Activated T-helper 1 cell treated with anti-CD3 and anti-CD28 coated beads, Interleukin-12 subunit alpha, Interleukin-12 subunit beta, Interleukin-2, Interleukin-4 antibody, amounts not matched to agents 30 ng/mL and 10 ng/mL and 1 ng/mL, durations not matched to agents 14 hours and 24 hours and 36 hours (primary cell): ENCODE measurements around the gene MSTN. TPM values are rescaled to one million over a fixed set of nuclear protein-coding genes. Genes with fewer than 3 reads are reported as not detected.
A peak's percentile ranks its signal among the peaks of the same experiment; 100 is the strongest.

Experiments
- DNase-seq: peaks from one replicate; pipeline ENCODE4 v3.0.0; 2021; ENCODE audit warnings: low spot score
- H3K27ac Mint-ChIP-seq: one replicate; pipeline ENCODE4 v1.8.0; 2021; ENCODE audit warnings: mild to moderate bottlenecking, mixed read lengths
- H3K27me3 Mint-ChIP-seq: one replicate; pipeline ENCODE4 v1.8.0; 2022; ENCODE audit warnings: mild to moderate bottlenecking, moderate library complexity, mixed read lengths; ENCODE audit not compliant: insufficient read depth
- H3K36me3 Mint-ChIP-seq: one replicate; pipeline ENCODE4 v1.8.0; 2021; ENCODE audit warnings: low read depth, mixed read lengths
- H3K4me1 Mint-ChIP-seq: one replicate; pipeline ENCODE4 v1.8.0; 2021; ENCODE audit warnings: low read depth, mixed read lengths
- H3K4me3 Mint-ChIP-seq: one replicate; pipeline ENCODE4 v1.8.0; 2021; ENCODE audit warnings: mild to moderate bottlenecking, moderate library complexity, mixed read lengths
- H3K9me3 Mint-ChIP-seq: one replicate; pipeline ENCODE4 v1.8.0; 2021; ENCODE audit warnings: mixed read lengths
- intact Hi-C: fragments of 100-400 bp; cut with micrococcal nuclease; formaldehyde crosslinking; loops from one replicate; pipeline ENCODE4 v1.15.1; 2024
- total RNA-seq: library from RNA; stranded (reverse); gene quantifications from 2 replicates; pipeline ENCODE4 v1.2.3, GENCODE V29; 2022

MSTN gene
- total RNA-seq, 1 donor from 2014 or later = not detected

GRCh38 chr2:190088917-190089316 lies 26.4 kb upstream of the MSTN start:
- no peaks in the 10 kb centered on the region for H3K9me3 Mint-ChIP-seq
- no peaks in the 10 kb centered on the region for H3K4me1 Mint-ChIP-seq
- no peak overlapping the region for H3K4me3 Mint-ChIP-seq
- no peaks in the 10 kb centered on the region for H3K27me3 Mint-ChIP-seq
- DNase-seq = peak; percentile 14
- H3K36me3 Mint-ChIP-seq = no peaks in the 10 kb centered on the region
- no peak overlapping the region for H3K27ac Mint-ChIP-seq
- intact Hi-C loops = loop anchor here (1.0 to 10.0 kb wide), 5 partner anchors 188 to 716 kb away; no protein-coding TSS in a partner anchor

GRCh38 chr2:190084704-190085103 lies 22.2 kb upstream of the MSTN start:
- Mint-ChIP-seq H3K27me3 (peaks cover 4% of the 10 kb centered on the region), H3K27ac (no peak overlapping the region), H3K4me3 (no peak overlapping the region), H3K36me3 (no peaks in the 10 kb centered on the region), H3K9me3 (no peaks in the 10 kb centered on the region), H3K4me1 (no peaks in the 10 kb centered on the region)
- DNase-seq = no peak
- intact Hi-C loops = loop anchor here (10.0 kb wide), 1 partner anchor 430 kb away; no protein-coding TSS in a partner anchor

- Mint-ChIP-seq H3K9me3 (no peaks in the 10 kb centered on the region), H3K27ac (no peak overlapping the region), H3K27me3 (peaks cover 15% of the 10 kb centered on the region), H3K4me1 (no peaks in the 10 kb centered on the region), H3K36me3 (no peaks in the 10 kb centered on the region), H3K4me3 (no peak overlapping the region)
- DNase-seq = no peak
- intact Hi-C loops = loop anchor here (10.0 kb wide), 1 partner anchor 433 kb away; no protein-coding TSS in a partner anchor
These were observed 19.6 kb upstream of the MSTN start for GRCh38 chr2:190082118-190082517.

- H3K27ac Mint-ChIP-seq = no peak overlapping the region
- no peak for DNase-seq
- intact Hi-C loops = loop anchor here (10.0 kb wide), 1 partner anchor 434 kb away; no protein-coding TSS in a partner anchor
- no peak overlapping the region for H3K4me3 Mint-ChIP-seq
- no peaks in the 10 kb centered on the region for H3K36me3 Mint-ChIP-seq
- H3K27me3 Mint-ChIP-seq = peaks cover 17% of the 10 kb centered on the region
- H3K9me3 Mint-ChIP-seq = no peaks in the 10 kb centered on the region
- H3K4me1 Mint-ChIP-seq = no peaks in the 10 kb centered on the region
These were observed 18.1 kb upstream of the MSTN start for GRCh38 chr2:190080527-190081049.

GRCh38 chr2:190079160-190079559 lies 16.6 kb upstream of the MSTN start:
- H3K4me1 Mint-ChIP-seq = no peaks in the 10 kb centered on the region
- no peaks in the 10 kb centered on the region for H3K9me3 Mint-ChIP-seq
- DNase-seq = no peak
- H3K36me3 Mint-ChIP-seq = no peaks in the 10 kb centered on the region
- H3K27ac Mint-ChIP-seq = no peak overlapping the region
- intact Hi-C loops = no loop called here
- peaks cover 24% of the 10 kb centered on the region for H3K27me3 Mint-ChIP-seq
- no peak overlapping the region for H3K4me3 Mint-ChIP-seq

GRCh38 chr2:190075623-190076022 lies 13.1 kb upstream of the MSTN start:
- Mint-ChIP-seq H3K9me3 (no peaks in the 10 kb centered on the region), H3K36me3 (no peaks in the 10 kb centered on the region), H3K27me3 (peaks cover 28% of the 10 kb centered on the region), H3K27ac (no peak overlapping the region), H3K4me3 (no peak overlapping the region), H3K4me1 (no peaks in the 10 kb centered on the region)
- DNase-seq = no peak
- intact Hi-C loops = no loop called here

GRCh38 chr2:190069936-190070696 lies 7.6 kb upstream of the MSTN start:
- no peaks in the 10 kb centered on the region for H3K4me1 Mint-ChIP-seq
- H3K4me3 Mint-ChIP-seq = no peak overlapping the region
- no peak overlapping the region for H3K27ac Mint-ChIP-seq
- no peaks in the 10 kb centered on the region for H3K9me3 Mint-ChIP-seq
- no peaks in the 10 kb centered on the region for H3K36me3 Mint-ChIP-seq
- DNase-seq = no peak
- intact Hi-C loops = loop anchor here (1.0 kb wide), 3 partner anchors 272 to 409 kb away; partner anchors contain the start of gene ASNSD1
- peaks cover 8% of the 10 kb centered on the region for H3K27me3 Mint-ChIP-seq

- H3K4me1 Mint-ChIP-seq = no peaks in the 10 kb centered on the region
- no peaks in the 10 kb centered on the region for H3K9me3 Mint-ChIP-seq
- no peaks in the 10 kb centered on the region for H3K36me3 Mint-ChIP-seq
- intact Hi-C loops = no loop called here
- no peak overlapping the region for H3K4me3 Mint-ChIP-seq
- H3K27me3 Mint-ChIP-seq = peaks cover 6% of the 10 kb centered on the region
- H3K27ac Mint-ChIP-seq = no peak overlapping the region
- no peak for DNase-seq
These were observed 6.2 kb upstream of the MSTN start for GRCh38 chr2:190068764-190069163.

GRCh38 chr2:190065839-190066238 lies 3.3 kb upstream of the MSTN start:
- no peak overlapping the region for H3K4me3 Mint-ChIP-seq
- intact Hi-C loops = no loop called here
- DNase-seq = no peak
- no peak overlapping the region for H3K27ac Mint-ChIP-seq
- H3K27me3 Mint-ChIP-seq = no peaks in the 10 kb centered on the region
- H3K9me3 Mint-ChIP-seq = no peaks in the 10 kb centered on the region
- no peaks in the 10 kb centered on the region for H3K4me1 Mint-ChIP-seq
- no peaks in the 10 kb centered on the region for H3K36me3 Mint-ChIP-seq

- Mint-ChIP-seq H3K9me3 (no peaks in the 10 kb centered on the region), H3K27me3 (no peaks in the 10 kb centered on the region), H3K27ac (no peak overlapping the region), H3K4me1 (no peaks in the 10 kb centered on the region), H3K36me3 (no peaks in the 10 kb centered on the region), H3K4me3 (no peak overlapping the region)
- intact Hi-C loops = no loop called here
- no peak for DNase-seq
These were observed 1.1 kb upstream of the MSTN start for GRCh38 chr2:190063624-190064023.

- no peaks in the 10 kb centered on the region for H3K4me1 Mint-ChIP-seq
These were observed 476 bp downstream of the MSTN start for GRCh38 chr2:190062053-190062452.

GRCh38 chr2:190060626-190061025 lies 1.9 kb downstream of the MSTN start:
- no peak overlapping the region for H3K27ac Mint-ChIP-seq
- DNase-seq = no peak
- H3K4me3 Mint-ChIP-seq = no peak overlapping the region
- no peaks in the 10 kb centered on the region for H3K27me3 Mint-ChIP-seq
- no peaks in the 10 kb centered on the region for H3K36me3 Mint-ChIP-seq
- no peaks in the 10 kb centered on the region for H3K4me1 Mint-ChIP-seq
- intact Hi-C loops = no loop called here
- H3K9me3 Mint-ChIP-seq = no peaks in the 10 kb centered on the region

More at GRCh38 chr2:190062053-190062452, 476 bp downstream of the MSTN start:
- Mint-ChIP-seq H3K27me3 (no peaks in the 10 kb centered on the region), H3K4me3 (no peak overlapping the region), H3K27ac (no peak overlapping the region), H3K36me3 (no peaks in the 10 kb centered on the region), H3K9me3 (no peaks in the 10 kb centered on the region)
- intact Hi-C loops = no loop called here
- no peak for DNase-seq

GRCh38 chr2:190060019-190060418 lies 2.5 kb downstream of the MSTN start:
- Mint-ChIP-seq H3K9me3 (no peaks in the 10 kb centered on the region), H3K4me1 (no peaks in the 10 kb centered on the region), H3K27me3 (no peaks in the 10 kb centered on the region), H3K27ac (no peak overlapping the region), H3K4me3 (no peak overlapping the region), H3K36me3 (no peaks in the 10 kb centered on the region)
- intact Hi-C loops = no loop called here
- no peak for DNase-seq
